Neural progenitor cell (in vitro differentiated cells): ENCODE data around the gene PHF23. TPM values are rescaled to one million over a fixed set of nuclear protein-coding genes. Genes with fewer than 3 reads are reported as not detected.

Experiments used
- DNase-seq: peaks from one replicate; pipeline ENCODE4 v3.0.0-alpha.2; 2016; ENCODE audit warnings: low spot score
- H2AFZ ChIP-seq: fragments of 200-600 bp; sonication (generic); replicated peaks from 2 replicates; pipeline ENCODE4 v1.6.1; 2016; ENCODE audit warnings: antibody characterized with exemption
- H3F3A ChIP-seq: fragments of 200-600 bp; sonication (generic); 2 replicates; pipeline ENCODE4 v1.6.1; 2016; ENCODE audit warnings: antibody characterized with exemption, low read depth
- H3K27ac ChIP-seq: fragments of 200-600 bp; sonication (generic); 2 replicates; pipeline ENCODE4 v1.5.1; 2016; ENCODE audit warnings: mild to moderate bottlenecking
- H3K27me3 ChIP-seq: fragments of 200-600 bp; sonication (generic); 2 replicates; pipeline ENCODE4 v1.6.1; 2016; ENCODE audit warnings: mild to moderate bottlenecking, moderate library complexity
- H3K36me3 ChIP-seq: fragments of 200-600 bp; sonication (generic); 2 replicates; pipeline ENCODE4 v1.5.1; 2016
- H3K4me1 ChIP-seq: fragments of 200-600 bp; sonication (generic); 2 replicates; pipeline ENCODE4 v1.6.1; 2016; ENCODE audit warnings: mixed run types
- H3K4me2 ChIP-seq: fragments of 200-600 bp; sonication (generic); 2 replicates; pipeline ENCODE4 v1.6.1; 2016
- H3K4me3 ChIP-seq: fragments of 200-600 bp; sonication (generic); 2 replicates; pipeline ENCODE4 v1.5.1; 2016
- H3K79me2 ChIP-seq: fragments of 200-600 bp; sonication (generic); 2 replicates; pipeline ENCODE4 v1.6.1; 2016; ENCODE audit warnings: low read depth
- H3K9ac ChIP-seq: fragments of 200-600 bp; sonication (generic); 2 replicates; pipeline ENCODE4 v1.6.1; 2016
- H3K9me3 ChIP-seq: fragments of 200-600 bp; sonication (generic); 2 replicates; pipeline ENCODE4 v1.5.1; 2016; ENCODE audit warnings: low read depth
- H4K20me1 ChIP-seq: fragments of 200-600 bp; sonication (generic); 2 replicates; pipeline ENCODE4 v1.6.1; 2016; ENCODE audit warnings: low read depth
- H3K27ac Mint-ChIP-seq: 3 replicates; pipeline ENCODE4 v1.8.0; 2021; ENCODE audit warnings: mixed read lengths
- H3K27me3 Mint-ChIP-seq: 2 replicates; pipeline ENCODE4 v1.8.0; 2022; ENCODE audit warnings: low read depth, mild to moderate bottlenecking, inconsistent platforms, moderate library complexity, mixed read lengths; ENCODE audit not compliant: insufficient read depth
- H3K36me3 Mint-ChIP-seq: 3 replicates; pipeline ENCODE4 v1.8.0; 2021; ENCODE audit warnings: mixed read lengths
- H3K4me1 Mint-ChIP-seq: 3 replicates; pipeline ENCODE4 v1.8.0; 2021; ENCODE audit warnings: mixed read lengths
- H3K4me3 Mint-ChIP-seq: 3 replicates; pipeline ENCODE4 v1.8.0; 2021; ENCODE audit warnings: mild to moderate bottlenecking, moderate library complexity, mixed read lengths
- H3K9me3 Mint-ChIP-seq: 3 replicates; pipeline ENCODE4 v1.8.0; 2020; ENCODE audit warnings: mixed read lengths
- EZH2 ChIP-seq: fragments of 200-600 bp; sonication (generic); IDR thresholded peaks from 2 replicates; pipeline ENCODE4 v1.6.1; 2017; ENCODE audit warnings: antibody characterized with exemption, mild to moderate bottlenecking, moderate library complexity
- EZH2phosphoT487 ChIP-seq: fragments of 200-600 bp; sonication (generic); IDR thresholded peaks from 2 replicates; pipeline ENCODE4 v1.6.1; 2017; ENCODE audit warnings: antibody characterized with exemption
- total RNA-seq: library from RNA; depleted of rRNA; stranded (reverse); fragments of >200 nt; gene quantifications from 2 replicates; pipeline ENCODE4 v1.2.3, GENCODE V29; 2015; ENCODE audit warnings: low replicate concordance
- TF ChIP-seq, protein P1 (sequence below): fragments of 200-600 bp; sonication (generic); IDR thresholded peaks from 2 replicates; pipeline ENCODE4 v1.5.1; 2017; ENCODE audit warnings: antibody characterized with exemption, mild to moderate bottlenecking

PHF23 gene
- total RNA-seq, 1 donor from 2014 or later, result 31.6 TPM

DNA sequence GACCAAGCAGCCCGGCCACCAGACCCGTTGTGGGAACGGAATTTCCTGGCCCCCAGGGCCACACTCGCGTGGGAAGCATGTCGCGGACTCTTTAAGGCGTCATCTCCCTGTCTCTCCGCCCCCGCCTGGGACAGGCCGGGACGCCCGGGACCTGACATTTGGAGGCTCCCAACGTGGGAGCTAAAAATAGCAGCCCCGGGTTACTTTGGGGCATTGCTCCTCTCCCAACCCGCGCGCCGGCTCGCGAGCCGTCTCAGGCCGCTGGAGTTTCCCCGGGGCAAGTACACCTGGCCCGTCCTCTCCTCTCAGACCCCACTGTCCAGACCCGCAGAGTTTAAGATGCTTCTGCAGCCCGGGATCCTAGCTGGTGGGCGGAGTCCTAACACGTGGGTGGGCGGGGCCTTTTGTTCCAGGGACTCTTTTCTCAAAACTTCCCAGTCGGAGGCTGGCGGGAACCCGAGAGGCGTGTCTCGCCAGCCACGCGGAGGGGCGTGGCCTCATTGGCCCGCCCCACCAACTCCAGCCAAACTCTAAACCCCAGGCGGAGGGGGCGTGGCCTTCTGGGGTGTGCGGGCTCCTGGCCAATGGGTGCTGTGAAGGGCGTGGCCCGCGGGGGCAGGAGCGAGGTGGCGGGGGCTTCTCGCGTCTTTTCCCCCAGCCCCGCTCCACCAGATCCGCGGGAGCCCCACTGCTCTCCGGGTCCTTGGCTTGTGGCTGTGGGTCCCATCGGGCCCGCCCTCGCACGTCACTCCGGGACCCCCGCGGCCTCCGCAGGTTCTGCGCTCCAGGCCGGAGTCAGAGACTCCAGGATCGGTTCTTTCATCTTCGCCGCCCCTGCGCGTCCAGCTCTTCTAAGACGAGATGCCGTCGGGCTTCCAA is 42.1 kb upstream of the PHF23 start, which contains the start of gene SLC2A4:
Gene SLC2A4 (plus strand): TSS at position 645 of the 879 bp plus-strand sequence. CDS start 217 bp downstream, at position 862.
- TF ChIP-seq EZH2phosphoT487 (no peak), EZH2 (no peak)
- TF ChIP-seq, protein P1, sequence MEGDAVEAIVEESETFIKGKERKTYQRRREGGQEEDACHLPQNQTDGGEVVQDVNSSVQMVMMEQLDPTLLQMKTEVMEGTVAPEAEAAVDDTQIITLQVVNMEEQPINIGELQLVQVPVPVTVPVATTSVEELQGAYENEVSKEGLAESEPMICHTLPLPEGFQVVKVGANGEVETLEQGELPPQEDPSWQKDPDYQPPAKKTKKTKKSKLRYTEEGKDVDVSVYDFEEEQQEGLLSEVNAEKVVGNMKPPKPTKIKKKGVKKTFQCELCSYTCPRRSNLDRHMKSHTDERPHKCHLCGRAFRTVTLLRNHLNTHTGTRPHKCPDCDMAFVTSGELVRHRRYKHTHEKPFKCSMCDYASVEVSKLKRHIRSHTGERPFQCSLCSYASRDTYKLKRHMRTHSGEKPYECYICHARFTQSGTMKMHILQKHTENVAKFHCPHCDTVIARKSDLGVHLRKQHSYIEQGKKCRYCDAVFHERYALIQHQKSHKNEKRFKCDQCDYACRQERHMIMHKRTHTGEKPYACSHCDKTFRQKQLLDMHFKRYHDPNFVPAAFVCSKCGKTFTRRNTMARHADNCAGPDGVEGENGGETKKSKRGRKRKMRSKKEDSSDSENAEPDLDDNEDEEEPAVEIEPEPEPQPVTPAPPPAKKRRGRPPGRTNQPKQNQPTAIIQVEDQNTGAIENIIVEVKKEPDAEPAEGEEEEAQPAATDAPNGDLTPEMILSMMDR, result no peak
- H3K4me2 ChIP-seq, result peak within 1 kb of the TSS; percentile 76
- no peak within 1 kb of the TSS for H3K9ac ChIP-seq
- peaks cover 16% of the 10 kb centered on the region for H4K20me1 ChIP-seq
- peak; percentile 99 for DNase-seq
- H3K79me2 ChIP-seq, result no peaks in the 10 kb centered on the region
- peak within 1 kb of the TSS; percentile 71 for H2AFZ ChIP-seq
- no peak within 1 kb of the TSS for H3K27ac Mint-ChIP-seq
- H3K36me3 ChIP-seq, result no peaks in the 10 kb centered on the region
- peaks cover 17% of the 10 kb centered on the region for H3K27me3 Mint-ChIP-seq
- H3K27ac ChIP-seq, result no peak within 1 kb of the TSS
- H3K9me3 ChIP-seq, result no peaks in the 10 kb centered on the region
- peaks cover 4% of the 10 kb centered on the region for H3K4me1 ChIP-seq
- H3F3A ChIP-seq, result peaks cover 16% of the 10 kb centered on the region
- peaks cover 18% of the 10 kb centered on the region for H3K4me1 Mint-ChIP-seq
- peaks cover 1% of the 10 kb centered on the region for H3K9me3 Mint-ChIP-seq
- H3K36me3 Mint-ChIP-seq, result peaks cover under 1% of the 10 kb centered on the region
- H3K27me3 ChIP-seq, result peaks cover 47% of the 10 kb centered on the region
- H3K4me3 ChIP-seq, result peak within 1 kb of the TSS; percentile 56
- H3K4me3 Mint-ChIP-seq, result peak within 1 kb of the TSS; percentile 88

DNA sequence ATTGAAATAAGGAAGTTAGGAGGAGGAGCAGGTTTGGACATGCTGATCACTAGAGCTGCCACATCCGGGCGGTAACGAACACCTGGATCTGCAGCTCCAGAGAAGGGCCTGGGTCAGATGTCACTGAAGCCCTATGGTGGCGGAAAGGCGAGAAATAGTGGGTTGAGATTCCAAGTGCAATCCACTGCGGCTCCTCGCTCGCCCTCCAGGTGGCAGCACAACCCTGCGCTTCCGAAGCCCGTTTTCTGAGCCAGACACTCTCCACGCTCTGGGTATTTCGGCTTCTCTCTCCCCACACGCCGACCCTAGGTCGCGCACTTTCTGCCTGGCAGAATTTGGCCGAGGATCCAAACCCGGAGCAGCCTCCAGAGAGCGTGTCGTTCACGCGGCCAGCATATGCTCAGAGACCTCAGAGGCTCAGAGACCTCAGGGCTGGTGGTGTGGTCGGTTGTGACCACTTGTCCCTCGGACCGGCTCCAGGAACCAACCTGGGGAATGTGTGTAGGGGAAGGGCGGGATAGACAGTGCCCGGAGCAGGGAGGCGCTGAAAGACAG is 41.3 kb upstream of the PHF23 start:
- H3K4me2 ChIP-seq, result peak overlapping the region; percentile 76
- peaks cover 17% of the 10 kb centered on the region for H3K27me3 Mint-ChIP-seq
- no peak overlapping the region for H3K9ac ChIP-seq
- H3K4me1 ChIP-seq, result peaks cover 4% of the 10 kb centered on the region
- H4K20me1 ChIP-seq, result peaks cover 16% of the 10 kb centered on the region
- peak overlapping the region; percentile 88 for H3K4me3 Mint-ChIP-seq
- DNase-seq, result peak; percentile 92
- H3F3A ChIP-seq, result peaks cover 16% of the 10 kb centered on the region
- H3K27ac Mint-ChIP-seq, result no peak overlapping the region
- no peaks in the 10 kb centered on the region for H3K9me3 ChIP-seq
- no peak overlapping the region for H3K27ac ChIP-seq
- H3K4me1 Mint-ChIP-seq, result peaks cover 18% of the 10 kb centered on the region
- no peaks in the 10 kb centered on the region for H3K79me2 ChIP-seq
- H3K36me3 ChIP-seq, result no peaks in the 10 kb centered on the region
- peaks cover 1% of the 10 kb centered on the region for H3K9me3 Mint-ChIP-seq
- H3K4me3 ChIP-seq, result peak overlapping the region; percentile 56
- H3K27me3 ChIP-seq, result peaks cover 47% of the 10 kb centered on the region
- H3K36me3 Mint-ChIP-seq, result no peaks in the 10 kb centered on the region
- peak overlapping the region; percentile 18 for H2AFZ ChIP-seq
- TF ChIP-seq EZH2 (peak; percentile 23), EZH2phosphoT487 (no peak)
- TF ChIP-seq, protein P1, result peak; percentile 80

DNA sequence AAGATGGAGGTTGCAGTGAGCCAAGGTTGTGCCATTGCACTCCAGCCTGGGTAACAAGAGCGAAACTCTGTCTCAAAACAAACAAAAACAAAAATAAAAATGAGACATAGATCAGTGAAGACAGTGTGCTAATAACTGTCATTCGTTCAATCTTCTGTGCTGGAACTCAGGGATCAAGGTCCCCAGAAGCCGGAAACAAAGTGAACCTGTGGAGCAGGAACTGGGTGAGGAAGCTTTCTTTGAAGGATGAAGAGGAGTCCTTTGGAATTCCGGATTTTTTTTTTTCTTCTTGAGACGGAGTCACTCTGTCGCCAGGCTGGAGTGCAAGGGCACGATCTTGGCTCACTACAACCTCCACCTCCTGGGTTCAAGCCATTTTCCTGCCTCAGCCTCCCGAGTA is 40.2 kb upstream of the PHF23 start:
- Histone ChIP-seq H3K9ac (no peak overlapping the region), H3K9me3 (no peaks in the 10 kb centered on the region), H3K79me2 (no peaks in the 10 kb centered on the region), H3F3A (peaks cover 16% of the 10 kb centered on the region), H3K36me3 (no peaks in the 10 kb centered on the region), H2AFZ (no peak overlapping the region), H3K4me3 (no peak overlapping the region), H3K4me1 (peaks cover 4% of the 10 kb centered on the region), H3K27ac (no peak overlapping the region), H3K27me3 (peaks cover 47% of the 10 kb centered on the region), H4K20me1 (peaks cover 16% of the 10 kb centered on the region), H3K4me2 (no peak overlapping the region)
- TF ChIP-seq EZH2 (no peak), EZH2phosphoT487 (no peak)
- TF ChIP-seq, protein P1, result no peak
- Mint-ChIP-seq H3K4me1 (peaks cover 18% of the 10 kb centered on the region), H3K27ac (no peak overlapping the region), H3K36me3 (no peaks in the 10 kb centered on the region), H3K27me3 (peaks cover 14% of the 10 kb centered on the region), H3K9me3 (peaks cover 1% of the 10 kb centered on the region), H3K4me3 (no peak overlapping the region)
- DNase-seq, result no peak
